Prostate gland (tissue), 2 donors: ENCODE data around the gene TOM1L2. TPM values are rescaled to one million over a fixed set of nuclear protein-coding genes. Genes with fewer than 3 reads are reported as not detected.

Experiments
- DNase-seq: peaks from one replicate; pipeline ENCODE4 v3.0.0-alpha.2; 2019; ENCODE audit warnings: low spot score
- H3K27ac ChIP-seq, 2 donors: fragments of 200-600 bp; sonication (generic); 2 replicates each; pipeline ENCODE4 v1.5.1; 2017 to 2019
- H3K27me3 ChIP-seq: fragments of 200-600 bp; sonication (generic); replicated peaks from 2 replicates; pipeline ENCODE4 v1.5.1; 2019; ENCODE audit not compliant: insufficient read depth
- H3K36me3 ChIP-seq, 2 donors: fragments of 200-600 bp; sonication (generic); 1 replicate in 1 of 2; 2 replicates in 1 of 2; pipeline versions ENCODE4 v1.5.1 to v1.8.1; 2017 to 2019
- H3K4me1 ChIP-seq: fragments of 200-600 bp; sonication (generic); replicated peaks from 2 replicates; pipeline ENCODE4 v1.5.1; 2019
- H3K4me3 ChIP-seq, 2 donors: fragments of 200-600 bp; sonication (generic); 2 replicates each; pipeline ENCODE4 v1.5.1; 2017 to 2019
- H3K9me3 ChIP-seq: fragments of 200-600 bp; sonication (generic); 2 replicates; pipeline ENCODE4 v1.5.1; 2017
- CTCF ChIP-seq, 4 experiments: fragments of 200-600 bp in 2 of 4; fragments of 450-650 bp in 2 of 4; sonication (generic) in 2 of 4; IDR thresholded peaks; 1 replicate in 3 of 4; 2 replicates in 1 of 4; pipeline ENCODE4 v1.5.1; 2016 to 2019; ENCODE audit warnings: antibody characterized with exemption in 4 of 4, mild to moderate bottlenecking in 2 of 4, moderate library complexity in 2 of 4
- POLR2A ChIP-seq: fragments of 450-650 bp; IDR thresholded peaks from one replicate; pipeline ENCODE4 v1.6.1; 2016; ENCODE audit warnings: antibody characterized with exemption, mild to moderate bottlenecking
- POLR2AphosphoS5 ChIP-seq: sonication (generic); formaldehyde crosslinking; IDR thresholded peaks from one replicate; pipeline ENCODE4 v1.6.1; 2017; ENCODE audit warnings: antibody characterized with exemption
- WGBS: methylation state at CpG from one replicate; pipeline ENCODE4 v1.1.5; 2018; 5-methylcytosine and 5-hydroxymethylcytosine counted together
- intact Hi-C: fragments of 100-400 bp; cut with DNase I; formaldehyde crosslinking; loops from one replicate; pipeline ENCODE4 v1.14.2; 2022
- total RNA-seq, 2 donors: library from RNA; depleted of rRNA; stranded (reverse); fragments of >200 nt; gene quantifications; one replicate each; pipeline ENCODE4 v1.1.0, GENCODE V29; 2016

Gene TOM1L2
- total RNA-seq, 2 donors from 2014 or later, result 162 to 185 TPM

- DNase-seq, result no peak
- Histone ChIP-seq H3K9me3 (no peaks in the 10 kb centered on the region), H3K4me1 (peaks cover 4% of the 10 kb centered on the region), H3K27ac (no peak overlapping the region), H3K27me3 (no peaks in the 10 kb centered on the region), H3K4me3 (no peak overlapping the region), H3K36me3 (peaks cover 0 to 4% of the 10 kb centered on the region in 2 donors)
- intact Hi-C loops, result no loop called here
- no peak for TF ChIP-seq POLR2A
- no peak for TF ChIP-seq CTCF (IDR thresholded peaks at IDR 0.05)
- no peak for TF ChIP-seq POLR2AphosphoS5
- WGBS, result 83% methylated on average over 16 of the region's 16 CpGs
Measured at GRCh38 chr17:17884391-17885357, 87.5 kb downstream of the TOM1L2 start.

- Histone ChIP-seq H3K27me3 (no peaks in the 10 kb centered on the region), H3K4me1 (peaks cover 6% of the 10 kb centered on the region), H3K27ac (no peak overlapping the region), H3K4me3 (no peak overlapping the region), H3K36me3 (peaks cover 0 to 4% of the 10 kb centered on the region in 2 donors), H3K9me3 (no peaks in the 10 kb centered on the region)
- intact Hi-C loops, result no loop called here
- TF ChIP-seq POLR2AphosphoS5, result no peak
- TF ChIP-seq CTCF (IDR thresholded peaks at IDR 0.05), result no peak
- no peak for TF ChIP-seq POLR2A
- 89% methylated on average over 3 of the region's 3 CpGs for WGBS
- no peak for DNase-seq
Measured at GRCh38 chr17:17883801-17884200, 88.4 kb downstream of the TOM1L2 start.

GRCh38 chr17:17882082-17882581 lies 90.1 kb downstream of the TOM1L2 start:
- no peak for DNase-seq
- H3K4me1 ChIP-seq, result peaks cover 17% of the 10 kb centered on the region
- H3K27me3 ChIP-seq, result no peaks in the 10 kb centered on the region
- no peak overlapping the region for H3K4me3 ChIP-seq
- no peak overlapping the region for H3K27ac ChIP-seq
- H3K9me3 ChIP-seq, result no peaks in the 10 kb centered on the region
- intact Hi-C loops, result no loop called here
- 84% methylated on average over 8 of the region's 8 CpGs for WGBS
- H3K36me3 ChIP-seq, result peaks cover 0 to 4% of the 10 kb centered on the region in 2 donors
- TF ChIP-seq POLR2AphosphoS5, result no peak
- no peak for TF ChIP-seq CTCF (IDR thresholded peaks at IDR 0.05)
- no peak for TF ChIP-seq POLR2A

GRCh38 chr17:17880577-17881196 lies 91.5 kb downstream of the TOM1L2 start:
- H3K4me1 ChIP-seq, result peaks cover 29% of the 10 kb centered on the region
- peaks cover 0 to 4% of the 10 kb centered on the region in 2 donors for H3K36me3 ChIP-seq
- H3K9me3 ChIP-seq, result no peaks in the 10 kb centered on the region
- H3K4me3 ChIP-seq, result no peak overlapping the region
- intact Hi-C loops, result no loop called here
- peak overlapping the region in 1 of 2 donors; percentile 17 for H3K27ac ChIP-seq
- no peaks in the 10 kb centered on the region for H3K27me3 ChIP-seq
- TF ChIP-seq CTCF (IDR thresholded peaks at IDR 0.05), result no peak
- TF ChIP-seq POLR2AphosphoS5, result no peak
- TF ChIP-seq POLR2A, result no peak
- no peak for DNase-seq
- 93% methylated on average over 8 of the region's 8 CpGs for WGBS
